Fibroblast of upper back skin (primary cell): ENCODE results near the gene MEA1.

Experiments used
- DNase-seq: peaks from one replicate; pipeline ENCODE4 v3.0.0-alpha.2; 2013

MEA1 gene

DNA sequence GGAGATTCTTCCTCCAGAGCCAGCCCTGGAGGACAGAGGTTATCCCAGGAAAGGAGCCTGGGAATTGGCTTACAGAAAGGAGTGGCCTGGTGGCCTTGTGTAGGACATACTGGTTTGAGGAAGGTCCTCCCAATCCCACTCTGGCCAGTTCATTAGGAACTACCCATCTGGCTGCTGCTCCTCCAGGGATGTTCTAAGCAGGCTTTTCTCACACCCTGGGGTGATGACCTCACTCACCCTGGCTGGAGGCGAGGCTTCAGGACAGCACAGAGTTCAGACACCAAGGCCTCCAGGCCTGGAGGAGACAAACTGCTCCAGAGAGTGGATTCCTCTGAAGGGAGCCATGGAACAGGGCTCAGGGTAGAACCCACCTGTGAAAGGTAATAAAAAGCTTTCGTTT is 44.3 kb downstream of the MEA1 start:
- no peak for DNase-seq

DNA sequence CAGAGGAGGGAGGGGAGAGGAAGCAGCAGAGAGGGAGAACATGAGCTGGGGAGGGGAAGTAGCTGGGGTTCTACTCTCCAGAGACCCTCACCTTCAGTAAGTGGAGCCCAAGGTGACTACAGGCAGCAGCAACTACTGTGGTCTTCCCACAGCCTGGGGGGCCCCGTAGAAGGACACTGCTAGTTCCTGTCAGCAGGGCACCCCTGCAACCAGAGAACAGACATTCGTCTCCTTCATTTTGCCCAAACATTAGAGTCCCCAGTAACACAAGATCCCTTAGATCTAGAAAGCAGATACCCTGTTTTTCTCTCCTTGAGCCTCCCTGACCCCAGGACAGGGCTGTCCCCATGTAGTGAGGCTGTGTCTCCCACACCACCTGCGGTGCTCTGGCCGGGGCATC is 45.0 kb downstream of the MEA1 start:
- DNase-seq: no peak

DNA sequence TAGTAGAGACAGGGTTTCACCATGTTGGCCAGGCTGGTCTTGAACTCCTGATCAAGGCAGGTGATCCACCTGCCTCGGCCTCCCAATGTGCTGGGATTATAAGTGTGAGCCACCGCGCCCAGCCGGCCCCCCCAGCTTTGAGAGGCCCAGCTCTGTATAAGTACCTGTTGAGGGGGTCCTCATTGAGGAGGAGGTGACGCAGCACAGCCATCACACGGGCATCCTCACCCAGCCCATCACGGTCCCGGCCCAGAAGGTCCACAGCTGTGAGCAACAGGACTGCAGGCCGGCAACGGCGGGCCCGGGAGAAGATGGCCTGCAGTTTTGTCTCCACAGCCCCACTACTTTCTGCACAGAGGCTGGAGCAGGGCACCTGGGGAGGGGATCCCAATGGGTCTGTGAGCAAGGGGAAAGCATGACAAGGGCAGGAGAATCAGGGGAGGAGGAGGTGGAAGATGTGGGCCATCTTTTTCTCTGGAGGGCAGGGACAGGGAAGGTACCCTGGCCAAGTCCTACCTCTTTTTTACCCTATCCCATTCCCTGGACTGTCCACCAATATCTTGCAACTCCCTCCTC is 45.5 kb downstream of the MEA1 start:
- DNase-seq: no peak

DNA sequence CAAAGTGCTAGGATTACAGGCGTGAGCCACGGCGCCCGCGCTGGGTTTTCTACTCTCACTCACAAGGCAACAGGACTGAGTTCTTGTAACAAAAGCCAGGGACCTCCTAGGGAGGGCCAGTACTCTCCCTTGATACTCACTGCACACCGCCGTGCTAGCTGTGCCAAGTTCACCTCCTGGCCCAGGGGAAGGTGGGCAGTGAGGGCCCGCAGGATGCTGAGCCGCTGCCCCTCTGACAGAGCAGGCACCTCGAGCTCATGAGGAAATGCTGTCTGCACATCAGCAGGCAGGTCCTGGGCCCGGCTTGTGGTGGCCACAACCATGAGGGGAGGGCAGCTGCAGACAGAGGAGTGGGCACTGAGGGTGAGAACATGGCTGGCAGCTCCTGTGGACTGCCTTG is 46.5 kb downstream of the MEA1 start:
- no peak for DNase-seq

DNA sequence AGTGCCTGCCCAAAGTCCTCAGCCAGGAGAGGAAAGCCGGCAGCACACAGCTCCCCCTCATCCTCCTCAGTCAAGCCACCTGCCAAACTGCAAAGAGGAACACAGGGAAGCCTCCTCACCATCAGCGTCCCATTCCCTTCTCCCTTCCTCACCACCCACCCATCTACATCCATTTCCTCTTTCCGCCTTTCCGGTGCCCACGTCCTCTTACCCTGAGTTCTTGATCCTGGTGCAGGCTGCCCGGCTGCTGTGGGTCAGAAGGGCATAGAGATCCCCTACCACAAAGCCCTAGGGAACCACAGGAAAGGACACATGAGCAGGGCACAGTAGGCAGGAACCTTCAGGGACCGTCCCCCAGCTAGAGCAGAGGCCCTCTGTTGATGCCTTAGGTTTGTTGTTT is 47.2 kb downstream of the MEA1 start:
- no peak for DNase-seq

DNA sequence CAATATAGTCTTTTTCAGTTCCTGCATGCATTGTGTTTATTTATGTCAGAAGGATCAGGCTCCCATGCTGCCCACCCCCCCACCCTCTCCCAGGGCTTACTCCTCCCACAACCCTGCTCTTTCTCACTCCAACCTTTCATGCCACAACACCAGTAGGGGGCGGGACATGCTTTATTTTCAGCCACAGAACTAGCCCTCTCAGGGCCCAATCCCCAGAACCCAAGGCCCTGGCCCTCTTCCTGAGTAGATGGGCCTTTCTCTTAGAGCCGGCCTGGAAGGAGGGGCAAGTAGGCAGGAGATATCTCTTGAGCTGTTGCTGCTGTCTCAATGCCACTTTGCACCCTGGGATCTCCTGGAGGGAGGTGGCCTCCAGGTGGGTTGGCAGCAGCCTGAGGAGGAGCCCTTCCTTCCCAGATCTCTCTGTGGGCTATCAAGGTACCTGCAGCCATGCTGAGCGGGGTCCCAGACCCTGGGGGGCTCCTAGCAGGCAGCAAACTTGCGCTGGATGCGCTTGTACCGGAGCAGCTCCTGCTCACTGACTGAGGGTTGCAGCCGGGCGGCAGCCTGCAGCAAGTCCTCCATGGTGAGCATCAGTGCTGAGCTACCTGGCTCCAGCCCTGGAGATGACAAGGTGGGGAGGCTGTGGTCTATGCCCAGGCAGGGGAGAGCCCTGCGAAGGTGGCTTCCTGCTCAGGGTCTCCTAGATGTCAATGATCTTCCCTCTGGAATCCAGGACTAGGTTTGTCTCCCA is 49.7 kb downstream of the MEA1 start:
- peak; percentile 41 for DNase-seq

DNA sequence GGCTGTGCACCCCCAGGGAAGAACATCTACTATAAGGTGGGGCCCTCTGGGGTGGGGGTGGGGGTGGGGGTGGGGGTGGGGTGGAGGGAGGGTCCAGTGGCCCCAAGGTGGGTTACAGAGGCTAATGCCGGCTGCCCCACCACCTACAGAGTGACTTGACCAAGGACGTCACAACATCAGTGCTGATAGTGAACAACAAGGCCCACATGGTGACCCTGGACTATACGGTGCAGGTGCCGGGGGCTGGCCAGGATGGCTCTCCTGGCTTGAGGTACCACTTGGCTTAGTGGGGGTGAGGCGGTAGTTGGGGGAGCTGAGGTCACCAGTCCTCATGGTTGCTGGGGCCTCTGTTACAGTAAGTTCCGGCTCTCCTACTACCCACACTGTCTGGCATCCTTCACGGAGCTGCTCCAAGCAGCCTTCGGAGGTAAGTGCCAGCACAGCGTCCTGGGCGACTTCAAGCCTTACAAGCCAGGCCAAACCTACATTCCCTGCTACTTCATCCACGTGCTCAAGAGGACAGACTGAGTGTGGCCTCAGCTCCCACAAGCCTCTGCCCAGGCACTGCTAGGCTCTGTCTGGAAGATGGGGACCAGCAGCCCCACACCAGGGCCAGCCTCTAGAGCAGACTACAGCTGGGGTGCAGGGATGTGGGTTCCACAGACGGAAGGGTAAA is 50.4 kb downstream of the MEA1 start:
- DNase-seq: no peak

DNA sequence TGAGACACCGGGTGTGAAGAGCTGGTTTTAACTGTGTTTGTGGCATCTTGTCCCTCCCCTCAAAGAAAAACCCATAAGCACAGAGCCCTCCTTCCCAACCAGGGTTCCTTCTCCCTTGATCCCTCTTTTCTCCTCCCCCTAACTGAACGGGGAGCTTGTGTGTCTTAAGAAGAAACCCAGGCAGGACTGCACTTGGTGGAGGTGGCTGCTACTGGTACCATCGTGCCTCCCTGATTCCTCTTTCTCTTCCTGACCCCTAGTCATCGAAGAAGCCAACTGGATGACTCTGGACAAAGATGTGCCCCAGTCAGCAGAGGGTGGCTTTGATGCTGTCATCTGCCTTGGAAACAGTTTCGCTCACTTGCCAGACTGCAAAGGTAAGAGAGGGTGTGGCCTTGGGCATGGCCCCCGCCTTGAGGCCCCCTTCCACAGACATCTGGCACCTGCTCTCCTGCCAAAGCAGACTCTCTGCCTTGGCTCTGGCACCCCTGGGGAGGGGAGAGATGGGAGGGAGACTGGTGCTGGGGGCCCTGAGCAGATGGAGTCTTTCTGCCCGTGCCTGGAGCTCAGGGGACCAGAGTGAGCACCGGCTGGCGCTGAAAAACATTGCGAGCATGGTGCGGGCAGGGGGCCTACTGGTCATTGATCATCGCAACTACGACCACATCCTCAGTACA is 51.1 kb downstream of the MEA1 start:
- DNase-seq: no peak

DNA sequence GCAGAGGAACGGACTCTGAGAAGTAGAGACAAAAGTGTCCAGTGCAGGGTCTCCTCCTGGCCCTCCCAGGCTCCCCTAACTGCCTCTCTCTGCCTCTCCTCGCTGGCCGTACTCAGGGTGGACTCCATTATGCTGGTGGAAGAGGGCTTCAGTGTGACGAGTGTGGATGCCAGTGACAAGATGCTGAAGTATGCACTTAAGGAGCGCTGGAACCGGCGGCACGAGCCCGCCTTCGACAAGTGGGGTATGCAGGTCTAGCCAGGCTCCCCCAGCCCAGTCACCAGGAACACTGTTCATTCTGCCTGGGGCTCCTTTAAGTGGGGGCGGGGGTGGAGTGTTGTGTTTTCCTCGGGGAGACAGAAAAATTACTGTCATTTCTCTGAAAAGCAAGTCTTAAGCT is 51.6 kb downstream of the MEA1 start:
- no peak for DNase-seq
